UCSD-AML1 (cell line): ENCODE measurements around the gene TOMM70.
A peak's percentile ranks its signal among the peaks of the same experiment; 100 is the strongest.
"Not testable (repeated sequence)": the region's sequence is repeated elsewhere in the genome, so short reads cannot be mapped to it uniquely, and the experiment has no call there.

Experiments used
- DNase-seq: peaks from one replicate; lab custom pipeline; 2025; ENCODE audit not compliant: unreplicated experiment; lab: John Stamatoyannopoulos, UW

The TOMM70 gene

GRCh38 chr3:100366424-100366823 lies 34.5 kb downstream of the TOMM70 start:
- DNase-seq = no peak

- no peak for DNase-seq
Observed at GRCh38 chr3:100364421-100364820, 36.5 kb downstream of the TOMM70 start.

- no peak for DNase-seq
Observed at GRCh38 chr3:100361897-100362296, 39.0 kb downstream of the TOMM70 start.

- no peak for DNase-seq
Observed at GRCh38 chr3:100360757-100361496, 40.0 kb downstream of the TOMM70 start.

GRCh38 chr3:100359035-100359434 lies 41.9 kb downstream of the TOMM70 start:
- no peak for DNase-seq

- no peak for DNase-seq
Observed at GRCh38 chr3:100358413-100358812, 42.5 kb downstream of the TOMM70 start.

GRCh38 chr3:100354850-100355249 lies 46.0 kb downstream of the TOMM70 start:
- DNase-seq = no peak

GRCh38 chr3:100352296-100353231 lies 48.3 kb downstream of the TOMM70 start:
- no peak for DNase-seq

- DNase-seq = not testable (repeated sequence)
Observed at GRCh38 chr3:100351770-100352169, 49.1 kb downstream of the TOMM70 start.

- no peak for DNase-seq
Observed at GRCh38 chr3:100348727-100349126, 52.2 kb downstream of the TOMM70 start.

- DNase-seq = no peak
Observed at GRCh38 chr3:100340527-100340926, 60.4 kb downstream of the TOMM70 start.

- DNase-seq = no peak
Observed at GRCh38 chr3:100339786-100340185, 61.1 kb downstream of the TOMM70 start.

- no peak for DNase-seq
Observed at GRCh38 chr3:100338911-100339310, 62.0 kb downstream of the TOMM70 start.

- not testable (repeated sequence) for DNase-seq
Observed at GRCh38 chr3:100336229-100336628, 64.7 kb downstream of the TOMM70 start.

GRCh38 chr3:100335434-100335833 lies 65.5 kb downstream of the TOMM70 start:
- DNase-seq = peak; percentile 16

- peak; percentile 85 for DNase-seq
Observed at GRCh38 chr3:100334488-100335351, 66.2 kb downstream of the TOMM70 start, which contains the start of gene NIT2. Gene NIT2 (plus strand): TSS chr3:100334757. CDS start chr3:100334792, 35 bp downstream.

GRCh38 chr3:100333970-100334487 lies 66.9 kb downstream of the TOMM70 start:
- no peak for DNase-seq

- DNase-seq = no peak
Observed at GRCh38 chr3:100333051-100333450, 67.8 kb downstream of the TOMM70 start.

GRCh38 chr3:100331660-100332059 lies 69.2 kb downstream of the TOMM70 start:
- no peak for DNase-seq

- no peak for DNase-seq
Observed at GRCh38 chr3:100330651-100331050, 70.2 kb downstream of the TOMM70 start.
